ENCODE results near the gene LTA. TPM values are rescaled to one million over a fixed set of nuclear protein-coding genes. Genes with fewer than 3 reads are reported as not detected.

Gene LTA
- total and polyA plus RNA-seq, 2 donors (not counting 1 experiment from before 2014, with no cell fraction given): 8.6 to 8.8 TPM

GRCh38 chr6:31573239-31574105, 1.4 kb downstream of the LTA start:
- Histone ChIP-seq H3K4me3 (ENCODE audit: control extremely low read depth in 1 of 5, extremely low read depth in 1 of 5, insufficient read depth in 1 of 5, low read depth in 2 of 5, low read length in 4 of 5) (peak overlapping the region in 1 of 5 experiments; percentile 68), H3K9ac (ENCODE audit: low read length) (peak overlapping the region; percentile 74), H3K9me3 (ENCODE audit: control extremely low read depth in 1 of 3, control insufficient read depth in 2 of 3, insufficient read depth in 1 of 3, low read length in 2 of 3) (no peaks in the 10 kb centered on the region), H2AFZ (ENCODE audit: insufficient read depth, low read depth, low read length, poor library complexity, severe bottlenecking) (no peak overlapping the region), H3K79me2 (ENCODE audit: control insufficient read depth, insufficient read depth, low read length) (peaks cover 92% of the 10 kb centered on the region), H3K27ac (ENCODE audit: low read length in 2 of 2) (peak overlapping the region; percentile 80 to 89), H3K4me2 (replicated peaks; ENCODE audit: low read depth, low read length, poor library complexity, severe bottlenecking) (peak overlapping the region; percentile 88), H3K36me3 (replicated peaks in 1 of 2; ENCODE audit: control extremely low read depth in 1 of 2, control insufficient read depth in 1 of 2, extremely low read depth in 1 of 2, insufficient read depth in 2 of 2, low read length in 1 of 2) (peaks cover 2 to 22% of the 10 kb centered on the region in 2 experiments), H4K20me1 (ENCODE audit: control insufficient read depth, insufficient read depth, low read length, poor library complexity, severe bottlenecking) (peaks cover 10% of the 10 kb centered on the region), H3K4me1 (ENCODE audit: control insufficient read depth in 2 of 2, insufficient read depth in 2 of 2, low read length in 2 of 2) (peaks cover 80 to 98% of the 10 kb centered on the region in 2 donors), H3K27me3 (replicated peaks in 1 of 4; ENCODE audit: control extremely low read depth in 1 of 4, control insufficient read depth in 3 of 4, insufficient read depth in 4 of 4, low read length in 3 of 4) (no peaks in the 10 kb centered on the region)
- WGBS (ENCODE audit: insufficient coverage): 90% methylated on average over 8 of the region's 9 CpGs
- H3K27me3 Mint-ChIP-seq: no peaks in the 10 kb centered on the region
- ATAC-seq (ENCODE audit: low read depth): no peak
- peak; percentile 14 for DNase-seq
- H3K4me3 Mint-ChIP-seq: peak overlapping the region; percentile 89
- peak overlapping the region; percentile 93 for H3K27ac Mint-ChIP-seq
- H3K9me3 Mint-ChIP-seq (ENCODE audit: insufficient read depth): no peaks in the 10 kb centered on the region
- CTCF ChIA-PET: interaction anchor here (0.8 to 35.3 kb wide), 4 partner anchors 10 to 41 kb away, joined by 3 to 2241 read pairs (median 565); partner anchors contain the start of genes ATP6V1G2, LST1, LTA and LTB
- H3K4me1 Mint-ChIP-seq: peaks cover 92% of the 10 kb centered on the region
- intact Hi-C loops (cut with micrococcal nuclease): no loop called here
- POLR2A ChIA-PET: interaction anchor here (35.3 to 42.6 kb wide), 2 partner anchors 7 to 11 kb away, joined by 1450 read pairs; partner anchors contain the start of genes ATP6V1G2, LST1, LTA and LTB
- TF ChIP-seq EZH2 (IDR thresholded peaks at IDR 0.05; ENCODE audit: borderline replicate concordance, insufficient read depth, low read depth, low read length, poor library complexity, severe bottlenecking): no peak
- TF ChIP-seq, protein P1, sequence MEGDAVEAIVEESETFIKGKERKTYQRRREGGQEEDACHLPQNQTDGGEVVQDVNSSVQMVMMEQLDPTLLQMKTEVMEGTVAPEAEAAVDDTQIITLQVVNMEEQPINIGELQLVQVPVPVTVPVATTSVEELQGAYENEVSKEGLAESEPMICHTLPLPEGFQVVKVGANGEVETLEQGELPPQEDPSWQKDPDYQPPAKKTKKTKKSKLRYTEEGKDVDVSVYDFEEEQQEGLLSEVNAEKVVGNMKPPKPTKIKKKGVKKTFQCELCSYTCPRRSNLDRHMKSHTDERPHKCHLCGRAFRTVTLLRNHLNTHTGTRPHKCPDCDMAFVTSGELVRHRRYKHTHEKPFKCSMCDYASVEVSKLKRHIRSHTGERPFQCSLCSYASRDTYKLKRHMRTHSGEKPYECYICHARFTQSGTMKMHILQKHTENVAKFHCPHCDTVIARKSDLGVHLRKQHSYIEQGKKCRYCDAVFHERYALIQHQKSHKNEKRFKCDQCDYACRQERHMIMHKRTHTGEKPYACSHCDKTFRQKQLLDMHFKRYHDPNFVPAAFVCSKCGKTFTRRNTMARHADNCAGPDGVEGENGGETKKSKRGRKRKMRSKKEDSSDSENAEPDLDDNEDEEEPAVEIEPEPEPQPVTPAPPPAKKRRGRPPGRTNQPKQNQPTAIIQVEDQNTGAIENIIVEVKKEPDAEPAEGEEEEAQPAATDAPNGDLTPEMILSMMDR (IDR thresholded peaks at IDR 0.05): no peak

Measured in B cell (primary cell).